ENCODE data around the gene NUDT16L1.

NUDT16L1 gene

DNA sequence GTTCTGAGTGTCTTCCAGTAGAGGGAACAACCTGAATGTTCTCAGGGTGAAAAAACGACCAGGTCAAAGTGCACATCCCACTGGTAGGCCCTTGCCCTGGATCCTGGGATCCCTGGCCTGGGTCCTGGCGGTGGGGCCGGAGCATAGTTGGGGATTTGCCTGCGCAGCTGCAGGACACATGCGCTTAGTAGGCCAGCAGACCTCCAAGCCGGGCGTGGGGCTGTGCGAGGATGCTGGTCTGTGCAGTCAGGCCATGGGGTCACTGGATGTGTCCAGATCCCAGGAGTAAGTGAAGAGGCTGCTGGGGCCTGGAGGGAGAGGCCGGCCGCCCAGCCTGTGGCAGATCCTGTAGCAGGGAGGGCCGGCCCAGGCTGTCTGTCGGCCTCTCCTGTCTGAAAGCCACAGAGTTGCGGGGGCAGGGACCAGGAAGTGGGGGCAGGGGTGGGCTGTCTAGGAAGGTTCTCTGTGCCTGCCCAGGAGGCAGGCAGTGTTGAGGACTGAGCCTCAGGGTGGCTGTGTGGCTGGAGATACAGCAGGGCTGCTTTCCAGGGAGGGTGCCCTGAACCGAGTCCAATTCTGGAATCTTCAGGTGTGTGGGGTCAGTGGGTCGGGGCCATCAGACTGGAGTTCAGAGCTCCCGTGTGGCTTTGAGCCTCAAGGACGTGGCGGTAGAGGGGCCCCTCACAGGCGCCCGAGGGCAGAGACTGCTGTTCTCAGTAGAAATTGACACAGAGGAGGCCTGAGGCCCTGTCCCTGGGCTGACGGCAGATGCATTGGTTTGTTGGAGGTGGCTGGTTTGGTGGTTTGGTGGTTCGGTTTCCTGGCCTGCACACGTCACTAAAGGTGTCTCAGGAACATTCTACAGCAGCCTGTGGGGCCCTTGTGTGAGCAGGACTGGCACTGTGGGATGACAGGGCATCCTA is 17.2 kb upstream of the NUDT16L1 start:
- TF ChIP-seq, protein P1, sequence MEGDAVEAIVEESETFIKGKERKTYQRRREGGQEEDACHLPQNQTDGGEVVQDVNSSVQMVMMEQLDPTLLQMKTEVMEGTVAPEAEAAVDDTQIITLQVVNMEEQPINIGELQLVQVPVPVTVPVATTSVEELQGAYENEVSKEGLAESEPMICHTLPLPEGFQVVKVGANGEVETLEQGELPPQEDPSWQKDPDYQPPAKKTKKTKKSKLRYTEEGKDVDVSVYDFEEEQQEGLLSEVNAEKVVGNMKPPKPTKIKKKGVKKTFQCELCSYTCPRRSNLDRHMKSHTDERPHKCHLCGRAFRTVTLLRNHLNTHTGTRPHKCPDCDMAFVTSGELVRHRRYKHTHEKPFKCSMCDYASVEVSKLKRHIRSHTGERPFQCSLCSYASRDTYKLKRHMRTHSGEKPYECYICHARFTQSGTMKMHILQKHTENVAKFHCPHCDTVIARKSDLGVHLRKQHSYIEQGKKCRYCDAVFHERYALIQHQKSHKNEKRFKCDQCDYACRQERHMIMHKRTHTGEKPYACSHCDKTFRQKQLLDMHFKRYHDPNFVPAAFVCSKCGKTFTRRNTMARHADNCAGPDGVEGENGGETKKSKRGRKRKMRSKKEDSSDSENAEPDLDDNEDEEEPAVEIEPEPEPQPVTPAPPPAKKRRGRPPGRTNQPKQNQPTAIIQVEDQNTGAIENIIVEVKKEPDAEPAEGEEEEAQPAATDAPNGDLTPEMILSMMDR (IDR thresholded peaks at IDR 0.05; ENCODE audit: borderline replicate concordance, insufficient read depth, low read depth, low read length) = no peak
- H3K4me3 ChIP-seq (ENCODE audit: low read depth, low read length) = no peak overlapping the region

- H3K4me3 ChIP-seq (ENCODE audit: low read depth, low read length) = no peak overlapping the region
- TF ChIP-seq, protein P1 (IDR thresholded peaks at IDR 0.05; ENCODE audit: borderline replicate concordance, insufficient read depth, low read depth, low read length) = no peak
Measured at GRCh38 chr16:4676831-4677230, 16.5 kb upstream of the NUDT16L1 start.

GRCh38 chr16:4677390-4677789 is 16.0 kb upstream of the NUDT16L1 start:
- TF ChIP-seq, protein P1 (IDR thresholded peaks at IDR 0.05; ENCODE audit: borderline replicate concordance, insufficient read depth, low read depth, low read length) = no peak
- H3K4me3 ChIP-seq (ENCODE audit: low read depth, low read length) = no peak overlapping the region

DNA sequence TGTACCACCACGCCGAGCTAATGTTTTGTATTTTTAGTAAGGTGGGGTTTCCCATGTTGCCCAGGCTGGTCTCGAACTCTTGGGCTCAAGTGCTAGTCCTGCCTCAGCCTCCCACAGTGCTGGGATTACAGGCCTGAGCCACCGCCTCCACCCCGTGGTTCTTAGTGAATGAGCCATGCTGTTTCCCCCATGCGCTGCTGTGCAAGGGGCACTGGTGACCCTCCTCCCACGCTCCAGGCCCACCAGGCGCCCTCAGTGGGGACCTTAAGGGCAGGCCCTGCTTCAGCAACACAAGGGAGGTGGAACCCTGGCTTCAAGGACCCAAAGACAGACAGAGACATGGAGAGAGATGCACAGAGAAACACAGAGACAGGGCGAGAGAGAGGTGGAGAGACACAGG is 15.4 kb upstream of the NUDT16L1 start:
- no peak overlapping the region for H3K4me3 ChIP-seq (ENCODE audit: low read depth, low read length)
- TF ChIP-seq, protein P1 (IDR thresholded peaks at IDR 0.05; ENCODE audit: borderline replicate concordance, insufficient read depth, low read depth, low read length) = no peak

DNA sequence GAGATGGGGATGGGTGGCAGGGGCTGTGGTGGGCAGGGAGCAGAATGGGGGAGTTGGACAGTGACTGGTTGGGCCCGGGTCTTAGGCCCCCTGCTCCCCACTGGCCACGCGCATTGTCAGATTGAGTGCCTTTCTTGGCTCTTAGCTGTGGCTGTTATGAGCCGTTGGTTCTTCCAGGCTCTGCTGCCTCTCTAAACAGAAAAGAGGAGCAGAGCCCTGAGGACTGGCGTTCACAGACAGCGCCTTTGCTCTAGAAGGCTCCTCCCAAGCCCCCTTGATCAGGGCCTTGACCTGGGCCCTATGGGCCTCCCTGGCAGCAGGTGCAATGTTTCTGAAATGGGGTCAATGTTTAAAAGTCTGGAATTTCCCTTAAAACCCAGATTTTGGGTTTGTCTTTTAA is 14.8 kb upstream of the NUDT16L1 start:
- no peak overlapping the region for H3K4me3 ChIP-seq (ENCODE audit: low read depth, low read length)
- TF ChIP-seq, protein P1 (IDR thresholded peaks at IDR 0.05; ENCODE audit: borderline replicate concordance, insufficient read depth, low read depth, low read length) = no peak

DNA sequence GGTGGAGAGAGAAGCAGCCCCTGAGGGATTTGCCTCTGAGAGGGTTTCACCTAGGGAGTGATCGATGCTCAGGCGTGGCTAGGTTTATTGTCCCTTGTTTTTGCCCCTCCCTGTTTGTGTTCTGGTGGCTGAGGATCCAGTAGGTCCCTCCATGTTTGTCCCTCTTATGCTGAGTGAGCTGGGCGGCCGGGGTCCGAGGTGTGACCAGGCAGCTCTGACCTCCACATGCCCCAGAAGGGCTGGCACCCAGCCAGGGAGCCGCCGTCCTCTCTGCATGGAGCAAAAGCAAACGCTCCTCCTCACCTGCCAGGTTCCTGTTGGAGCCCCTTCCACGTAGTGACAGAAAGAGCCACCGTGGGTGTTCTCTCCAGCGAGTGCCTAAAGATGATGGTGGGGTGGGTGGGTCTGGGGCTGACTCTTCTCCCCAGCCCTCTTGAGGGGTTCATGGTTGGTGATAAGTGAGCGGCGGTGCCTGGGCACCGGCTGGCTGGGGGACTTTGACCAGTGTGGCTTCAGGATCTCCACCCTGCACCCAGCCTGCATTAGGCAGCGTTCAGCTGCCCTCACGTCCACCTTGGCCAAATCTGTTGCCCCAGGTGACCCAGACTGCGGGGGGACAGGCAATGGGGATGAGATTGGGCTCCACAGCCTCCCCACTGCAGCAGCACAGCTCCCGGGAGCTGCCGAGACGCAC is 14.1 kb upstream of the NUDT16L1 start:
- TF ChIP-seq, protein P1 (IDR thresholded peaks at IDR 0.05; ENCODE audit: borderline replicate concordance, insufficient read depth, low read depth, low read length) = no peak
- peak overlapping the region; percentile 10 for H3K4me3 ChIP-seq (ENCODE audit: low read depth, low read length)

Data from GM12875 (cell line).